ENCODE results near the gene SERPIND1.

DNA sequence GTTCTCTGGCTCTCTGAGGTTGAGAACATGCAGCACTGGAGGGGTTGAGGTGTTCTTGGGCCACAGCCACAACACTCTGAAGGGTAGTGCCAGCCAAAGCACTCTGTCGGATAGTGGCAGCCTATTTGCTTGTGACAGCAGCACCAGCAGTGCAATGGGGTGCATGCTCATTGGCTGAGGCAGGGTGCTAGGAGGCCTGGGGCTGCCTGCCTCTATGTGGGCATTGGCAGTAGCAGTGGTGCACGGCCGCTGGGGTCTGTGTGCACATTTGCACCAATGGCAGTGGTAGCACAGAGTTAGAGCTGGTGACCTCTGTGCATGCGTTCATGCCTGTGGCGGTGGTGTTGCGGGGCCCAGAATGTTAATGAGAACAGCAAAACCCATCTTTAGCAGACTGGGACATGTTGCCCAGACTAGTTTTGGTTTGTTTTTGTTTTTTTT, 59.3 kb downstream of the SERPIND1 start:
- TF ChIP-seq, protein P1, sequence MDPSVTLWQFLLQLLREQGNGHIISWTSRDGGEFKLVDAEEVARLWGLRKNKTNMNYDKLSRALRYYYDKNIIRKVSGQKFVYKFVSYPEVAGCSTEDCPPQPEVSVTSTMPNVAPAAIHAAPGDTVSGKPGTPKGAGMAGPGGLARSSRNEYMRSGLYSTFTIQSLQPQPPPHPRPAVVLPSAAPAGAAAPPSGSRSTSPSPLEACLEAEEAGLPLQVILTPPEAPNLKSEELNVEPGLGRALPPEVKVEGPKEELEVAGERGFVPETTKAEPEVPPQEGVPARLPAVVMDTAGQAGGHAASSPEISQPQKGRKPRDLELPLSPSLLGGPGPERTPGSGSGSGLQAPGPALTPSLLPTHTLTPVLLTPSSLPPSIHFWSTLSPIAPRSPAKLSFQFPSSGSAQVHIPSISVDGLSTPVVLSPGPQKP (IDR thresholded peaks at IDR 0.05; ENCODE audit: low read depth, low read length): no peak
- TF ChIP-seq, protein P2, sequence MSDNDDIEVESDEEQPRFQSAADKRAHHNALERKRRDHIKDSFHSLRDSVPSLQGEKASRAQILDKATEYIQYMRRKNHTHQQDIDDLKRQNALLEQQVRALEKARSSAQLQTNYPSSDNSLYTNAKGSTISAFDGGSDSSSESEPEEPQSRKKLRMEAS (IDR thresholded peaks at IDR 0.05; ENCODE audit: low read depth, low read length): no peak
- no peak for TF ChIP-seq TCF7 (IDR thresholded peaks at IDR 0.05; ENCODE audit: borderline replicate concordance)
- TF ChIP-seq NR2C2 (IDR thresholded peaks at IDR 0.05; ENCODE audit: borderline replicate concordance, control insufficient read depth, insufficient read length, low read depth): no peak
- TF ChIP-seq KDM1A (IDR thresholded peaks at IDR 0.05; ENCODE audit: borderline replicate concordance): no peak
- TF ChIP-seq TCF12 (IDR thresholded peaks at IDR 0.05; ENCODE audit: low read depth, low read length): no peak
- TF ChIP-seq, protein P3, sequence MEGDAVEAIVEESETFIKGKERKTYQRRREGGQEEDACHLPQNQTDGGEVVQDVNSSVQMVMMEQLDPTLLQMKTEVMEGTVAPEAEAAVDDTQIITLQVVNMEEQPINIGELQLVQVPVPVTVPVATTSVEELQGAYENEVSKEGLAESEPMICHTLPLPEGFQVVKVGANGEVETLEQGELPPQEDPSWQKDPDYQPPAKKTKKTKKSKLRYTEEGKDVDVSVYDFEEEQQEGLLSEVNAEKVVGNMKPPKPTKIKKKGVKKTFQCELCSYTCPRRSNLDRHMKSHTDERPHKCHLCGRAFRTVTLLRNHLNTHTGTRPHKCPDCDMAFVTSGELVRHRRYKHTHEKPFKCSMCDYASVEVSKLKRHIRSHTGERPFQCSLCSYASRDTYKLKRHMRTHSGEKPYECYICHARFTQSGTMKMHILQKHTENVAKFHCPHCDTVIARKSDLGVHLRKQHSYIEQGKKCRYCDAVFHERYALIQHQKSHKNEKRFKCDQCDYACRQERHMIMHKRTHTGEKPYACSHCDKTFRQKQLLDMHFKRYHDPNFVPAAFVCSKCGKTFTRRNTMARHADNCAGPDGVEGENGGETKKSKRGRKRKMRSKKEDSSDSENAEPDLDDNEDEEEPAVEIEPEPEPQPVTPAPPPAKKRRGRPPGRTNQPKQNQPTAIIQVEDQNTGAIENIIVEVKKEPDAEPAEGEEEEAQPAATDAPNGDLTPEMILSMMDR (IDR thresholded peaks at IDR 0.05 in 2 of 3, conservative IDR thresholded peaks at IDR 0.05 in 1 of 3; ENCODE audit: control insufficient read depth in 2 of 3, extremely low read depth in 1 of 3, insufficient read depth in 1 of 3, low read depth in 3 of 3, low read length in 3 of 3): no peak
- no peak for TF ChIP-seq EZH2 (IDR thresholded peaks at IDR 0.05; ENCODE audit: borderline replicate concordance, control insufficient read depth, low read depth, low read length)

All from GM12878 (cell line).